ENCODE measurements around the gene RANBP9. TPM values are rescaled to one million over a fixed set of nuclear protein-coding genes. Genes with fewer than 3 reads are reported as not detected.

The RANBP9 gene
- total and polyA plus RNA-seq, 9 of the 15 experiments (the other 6 are each of a cell fraction or from before 2014, with no cell fraction given): 27.5 to 130 (median 61.5) TPM

DNA sequence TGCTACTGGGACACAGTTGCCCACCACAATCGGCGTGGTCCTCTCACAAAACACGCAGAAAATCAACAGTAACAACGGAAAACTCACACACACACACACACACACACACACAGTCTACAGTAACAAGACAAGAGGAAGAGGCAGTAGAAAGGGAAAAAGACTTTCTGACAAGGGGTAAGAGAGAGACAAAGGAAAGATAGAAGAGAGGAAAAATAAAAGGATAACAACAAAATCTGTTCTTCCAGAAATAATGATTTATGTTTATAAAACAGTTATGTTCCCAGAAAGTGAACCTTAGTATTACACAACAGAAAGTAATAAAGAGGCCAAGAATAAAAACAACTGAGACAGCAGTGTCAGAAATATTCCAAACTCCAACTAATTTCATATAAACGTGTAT is 2.9 kb downstream of the RANBP9 start (continued):
- TF ChIP-seq MYBL2 (IDR thresholded peaks at IDR 0.05; ENCODE audit: low read depth) (no peak; the same call in 1 of the 2 replicates), MYBL2 (CRISPR knock-in tag; IDR thresholded peaks at IDR 0.05; ENCODE audit: borderline replicate concordance) (no peak), CAMTA2 (CRISPR knock-in tag; conservative IDR thresholded peaks at IDR 0.05) (no peak), NR4A1 (CRISPR knock-in tag; IDR thresholded peaks at IDR 0.05) (no peak), NR4A1 (tag; IDR thresholded peaks at IDR 0.05) (no peak), PHB (CRISPR knock-in tag; IDR thresholded peaks at IDR 0.05) (no peak), TARDBP (IDR thresholded peaks at IDR 0.05) (no peak), BHLHE40 (IDR thresholded peaks at IDR 0.05; ENCODE audit: low read length) (no peak), KLF6 (CRISPR knock-in tag; IDR thresholded peaks at IDR 0.05; ENCODE audit: borderline replicate concordance) (no peak), TSC22D4 (tag; IDR thresholded peaks at IDR 0.05) (no peak), BCOR (IDR thresholded peaks at IDR 0.05) (0 out of 2 replicates have a peak, but pooled peaks have one; percentile 30), ZNF445 (CRISPR knock-in tag; IDR thresholded peaks at IDR 0.05; ENCODE audit: low read depth) (no peak), SMAD1 (IDR thresholded peaks at IDR 0.05; ENCODE audit: low read depth, low read length, partially characterized antibody) (no peak)
- TF ChIP-seq, protein P1, sequence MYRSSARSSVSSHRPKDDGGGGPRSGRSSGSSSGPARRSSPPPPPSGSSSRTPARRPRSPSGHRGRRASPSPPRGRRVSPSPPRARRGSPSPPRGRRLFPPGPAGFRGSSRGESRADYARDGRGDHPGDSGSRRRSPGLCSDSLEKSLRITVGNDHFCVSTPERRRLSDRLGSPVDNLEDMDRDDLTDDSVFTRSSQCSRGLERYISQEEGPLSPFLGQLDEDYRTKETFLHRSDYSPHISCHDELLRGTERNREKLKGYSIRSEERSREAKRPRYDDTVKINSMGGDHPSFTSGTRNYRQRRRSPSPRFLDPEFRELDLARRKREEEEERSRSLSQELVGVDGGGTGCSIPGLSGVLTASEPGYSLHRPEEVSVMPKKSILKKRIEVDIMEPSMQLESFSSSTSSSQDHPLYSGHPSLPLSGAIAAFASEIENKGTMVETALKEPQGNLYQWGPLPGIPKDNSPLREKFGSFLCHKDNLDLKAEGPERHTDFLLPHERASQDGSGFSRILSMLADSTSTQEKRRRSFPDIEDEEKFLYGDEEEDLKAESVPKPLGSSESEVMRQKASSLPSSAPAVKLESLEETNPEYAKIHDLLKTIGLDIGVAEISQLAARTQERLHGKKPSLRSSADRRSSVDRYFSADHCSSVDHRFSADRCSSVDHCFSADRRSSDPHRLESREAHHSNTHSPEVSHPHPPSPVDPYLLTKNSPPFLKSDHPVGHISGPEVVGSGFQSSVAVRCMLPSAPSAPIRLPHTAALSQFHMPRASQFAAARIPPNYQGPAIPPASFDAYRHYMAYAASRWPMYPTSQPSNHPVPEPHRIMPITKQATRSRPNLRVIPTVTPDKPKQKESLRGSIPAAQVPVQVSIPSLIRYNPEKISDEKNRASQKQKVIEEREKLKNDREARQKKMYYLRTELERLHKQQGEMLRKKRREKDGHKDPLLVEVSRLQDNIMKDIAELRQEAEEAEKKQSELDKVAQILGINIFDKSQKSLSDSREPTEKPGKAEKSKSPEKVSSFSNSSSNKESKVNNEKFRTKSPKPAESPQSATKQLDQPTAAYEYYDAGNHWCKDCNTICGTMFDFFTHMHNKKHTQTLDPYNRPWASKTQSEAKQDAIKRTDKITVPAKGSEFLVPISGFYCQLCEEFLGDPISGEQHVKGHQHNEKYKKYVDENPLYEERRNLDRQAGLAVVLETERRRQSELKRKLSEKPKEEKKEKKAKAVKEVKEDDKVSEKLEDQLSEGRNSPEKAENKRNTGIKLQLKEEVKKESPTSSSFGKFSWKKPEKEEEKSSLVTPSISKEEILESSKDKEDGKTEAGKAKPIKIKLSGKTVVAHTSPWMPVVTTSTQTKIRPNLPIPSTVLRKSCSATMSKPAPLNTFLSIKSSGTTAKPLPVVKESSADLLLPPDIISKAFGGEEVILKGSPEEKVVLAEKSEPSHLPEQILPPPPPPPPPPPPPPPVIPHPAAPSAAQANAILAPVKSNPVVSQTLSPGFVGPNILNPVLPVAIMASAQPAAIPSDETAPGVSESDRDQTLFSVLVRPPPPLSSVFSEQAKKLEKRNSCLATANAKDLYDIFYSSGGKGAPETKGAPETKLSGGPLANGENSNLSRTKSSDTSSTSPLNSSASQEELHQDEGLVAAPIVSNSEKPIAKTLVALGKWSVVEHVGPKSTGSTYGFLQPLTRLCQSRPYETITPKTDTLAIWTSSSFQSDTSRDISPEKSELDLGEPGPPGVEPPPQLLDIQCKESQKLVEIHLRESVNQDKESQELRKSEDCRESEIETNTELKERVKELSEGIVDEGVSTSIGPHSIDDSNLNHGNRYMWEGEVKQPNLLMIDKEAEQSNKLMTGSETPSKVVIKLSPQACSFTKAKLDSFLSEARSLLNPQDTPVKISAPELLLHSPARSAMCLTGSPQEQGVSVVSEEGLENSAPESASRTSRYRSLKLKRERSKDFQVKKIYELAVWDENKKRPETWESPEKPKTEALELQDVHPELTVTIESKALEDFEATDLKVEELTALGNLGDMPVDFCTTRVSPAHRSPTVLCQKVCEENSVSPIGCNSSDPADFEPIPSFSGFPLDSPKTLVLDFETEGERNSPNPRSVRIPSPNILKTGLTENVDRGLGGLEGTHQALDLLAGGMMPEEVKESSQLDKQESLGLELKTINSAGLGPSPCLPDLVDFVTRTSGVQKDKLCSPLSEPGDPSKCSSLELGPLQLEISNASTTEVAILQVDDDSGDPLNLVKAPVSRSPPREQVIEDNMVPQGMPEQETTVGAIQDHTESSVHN (IDR thresholded peaks at IDR 0.05; ENCODE audit: borderline replicate concordance in 1 of 2, low read depth in 1 of 2): 0 out of 4 replicates have a peak, but pooled peaks of 1 of the 2 experiments have one; percentile 72
- TF ChIP-seq, protein P2, sequence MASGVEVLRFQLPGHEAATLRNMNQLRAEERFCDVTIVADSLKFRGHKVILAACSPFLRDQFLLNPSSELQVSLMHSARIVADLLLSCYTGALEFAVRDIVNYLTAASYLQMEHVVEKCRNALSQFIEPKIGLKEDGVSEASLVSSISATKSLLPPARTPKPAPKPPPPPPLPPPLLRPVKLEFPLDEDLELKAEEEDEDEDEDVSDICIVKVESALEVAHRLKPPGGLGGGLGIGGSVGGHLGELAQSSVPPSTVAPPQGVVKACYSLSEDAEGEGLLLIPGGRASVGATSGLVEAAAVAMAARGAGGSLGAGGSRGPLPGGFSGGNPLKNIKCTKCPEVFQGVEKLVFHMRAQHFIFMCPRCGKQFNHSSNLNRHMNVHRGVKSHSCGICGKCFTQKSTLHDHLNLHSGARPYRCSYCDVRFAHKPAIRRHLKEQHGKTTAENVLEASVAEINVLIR (CRISPR knock-in tag; IDR thresholded peaks at IDR 0.05): no peak
- TF ChIP-seq, protein P3, sequence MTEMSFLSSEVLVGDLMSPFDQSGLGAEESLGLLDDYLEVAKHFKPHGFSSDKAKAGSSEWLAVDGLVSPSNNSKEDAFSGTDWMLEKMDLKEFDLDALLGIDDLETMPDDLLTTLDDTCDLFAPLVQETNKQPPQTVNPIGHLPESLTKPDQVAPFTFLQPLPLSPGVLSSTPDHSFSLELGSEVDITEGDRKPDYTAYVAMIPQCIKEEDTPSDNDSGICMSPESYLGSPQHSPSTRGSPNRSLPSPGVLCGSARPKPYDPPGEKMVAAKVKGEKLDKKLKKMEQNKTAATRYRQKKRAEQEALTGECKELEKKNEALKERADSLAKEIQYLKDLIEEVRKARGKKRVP (CRISPR knock-in tag; IDR thresholded peaks at IDR 0.05): no peak
- TF ChIP-seq, protein P4, sequence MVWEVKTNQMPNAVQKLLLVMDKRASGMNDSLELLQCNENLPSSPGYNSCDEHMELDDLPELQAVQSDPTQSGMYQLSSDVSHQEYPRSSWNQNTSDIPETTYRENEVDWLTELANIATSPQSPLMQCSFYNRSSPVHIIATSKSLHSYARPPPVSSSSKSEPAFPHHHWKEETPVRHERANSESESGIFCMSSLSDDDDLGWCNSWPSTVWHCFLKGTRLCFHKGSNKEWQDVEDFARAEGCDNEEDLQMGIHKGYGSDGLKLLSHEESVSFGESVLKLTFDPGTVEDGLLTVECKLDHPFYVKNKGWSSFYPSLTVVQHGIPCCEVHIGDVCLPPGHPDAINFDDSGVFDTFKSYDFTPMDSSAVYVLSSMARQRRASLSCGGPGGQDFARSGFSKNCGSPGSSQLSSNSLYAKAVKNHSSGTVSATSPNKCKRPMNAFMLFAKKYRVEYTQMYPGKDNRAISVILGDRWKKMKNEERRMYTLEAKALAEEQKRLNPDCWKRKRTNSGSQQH (CRISPR knock-in tag; IDR thresholded peaks at IDR 0.05): peak; percentile 78; the same call in 1 of the 2 replicates

Data from K562 (cell line).